IMR-90 (cell line): Measurements from ENCODE around the gene ULK2. TPM values are rescaled to one million over a fixed set of nuclear protein-coding genes. Genes with fewer than 3 reads are reported as not detected.

Experiments used
- ATAC-seq: fragments of 200-7000 bp; cut with Tn5 transposase; 2 replicates; pipeline ENCODE4 v1.9.1; 2020; ENCODE audit warnings: low read depth, mild to moderate bottlenecking, moderate library complexity
- BruUV-seq: library from RNA; stranded (reverse); fragments of 400-500 nt; replicated peaks from 2 replicates; lab custom pipeline; 2021; lab: Mats Ljungman, UMichigan
- CTCF ChIA-PET: fragments of 300-600 bp; formaldehyde crosslinking; extraction: SDS; loops from one replicate; lab custom pipeline; 2021; ENCODE audit warnings: antibody characterized with exemption; lab: Yijun Ruan, JAX
- POLR2A ChIA-PET: fragments of 300-600 bp; sonication (Branson Sonifier 250); formaldehyde crosslinking; loops from one replicate; lab custom pipeline; 2022; ENCODE audit warnings: antibody characterized with exemption; ENCODE audit not compliant: unreplicated experiment; lab: Charles Lee
- DNase-seq: peaks from one replicate; pipeline ENCODE4 v3.0.0; 2013
- H2AFZ ChIP-seq: replicated peaks from 2 replicates; pipeline ENCODE3; 2013; ENCODE audit warnings: low read length, mild to moderate bottlenecking; ENCODE audit not compliant: poor library complexity
- H2AK5ac ChIP-seq: 2 replicates; pipeline ENCODE4 v1.6.1; 2013; ENCODE audit warnings: low read depth, low read length, inconsistent platforms
- H2AK9ac ChIP-seq: replicated peaks from 2 replicates; pipeline ENCODE3; 2013; ENCODE audit warnings: mild to moderate bottlenecking, low read depth, low read length, moderate library complexity; ENCODE audit not compliant: poor library complexity
- H2BK120ac ChIP-seq: 2 replicates; pipeline ENCODE4 v1.6.1; 2013; ENCODE audit warnings: low read depth, low read length, inconsistent platforms
- H2BK15ac ChIP-seq: 3 replicates; pipeline ENCODE4 v1.6.1; 2013; ENCODE audit warnings: low read depth, low read length, inconsistent platforms
- H2BK20ac ChIP-seq: 2 replicates; pipeline ENCODE4 v1.6.1; 2013; ENCODE audit warnings: low read depth, mild to moderate bottlenecking, inconsistent platforms, low read length, moderate library complexity
- H2BK5ac ChIP-seq: 2 replicates; pipeline ENCODE4 v1.6.1; 2013; ENCODE audit warnings: mild to moderate bottlenecking, low read depth, low read length, inconsistent platforms; ENCODE audit not compliant: poor library complexity, severe bottlenecking
- H3K14ac ChIP-seq: replicated peaks from 2 replicates; pipeline ENCODE4 v1.6.1; 2013; ENCODE audit warnings: low read depth, low read length, inconsistent platforms
- H3K18ac ChIP-seq: 2 replicates; pipeline ENCODE4 v1.6.1; 2013; ENCODE audit warnings: low read depth, low read length, control low read depth
- H3K23ac ChIP-seq: 2 replicates; pipeline ENCODE4 v1.6.1; 2013; ENCODE audit warnings: low read depth, low read length, inconsistent platforms
- H3K27ac ChIP-seq: 2 replicates; pipeline ENCODE4 v1.5.1; 2013; ENCODE audit warnings: mild to moderate bottlenecking, control low read depth, low read length; ENCODE audit not compliant: insufficient read depth
- H3K27me3 ChIP-seq: 2 replicates; pipeline ENCODE4 v1.6.1; 2013; ENCODE audit warnings: low read length; ENCODE audit not compliant: control insufficient read depth, insufficient read depth
- H3K36me3 ChIP-seq: 2 replicates; pipeline ENCODE4 v1.6.1; 2013; ENCODE audit warnings: low read length, mixed read lengths; ENCODE audit not compliant: control insufficient read depth, insufficient read depth
- H3K4ac ChIP-seq: 2 replicates; pipeline ENCODE4 v1.6.1; 2013; ENCODE audit warnings: low read depth, low read length, inconsistent platforms
- H3K4me1 ChIP-seq: 2 replicates; pipeline ENCODE4 v1.6.1; 2013; ENCODE audit warnings: low read length, mixed read lengths; ENCODE audit not compliant: control insufficient read depth, insufficient read depth
- H3K4me2 ChIP-seq: 2 replicates; pipeline ENCODE4 v1.6.1; 2013; ENCODE audit warnings: low read depth, mild to moderate bottlenecking, control low read depth, low read length, moderate library complexity
- H3K4me3 ChIP-seq: 2 replicates; pipeline ENCODE4 v1.5.1; 2013; ENCODE audit warnings: low read depth, mild to moderate bottlenecking, control low read depth, low read length, moderate library complexity; ENCODE audit not compliant: insufficient read depth
- H3K56ac ChIP-seq: 2 replicates; pipeline ENCODE4 v1.6.1; 2013; ENCODE audit warnings: low read length, inconsistent platforms; ENCODE audit not compliant: insufficient read depth; ENCODE audit errors: extremely low read depth
- H3K79me1 ChIP-seq, 2 experiments: 2 replicates each; pipeline ENCODE4 v1.6.1; 2013; ENCODE audit warnings: low read length in 2 of 2, inconsistent platforms in 1 of 2, low read depth in 1 of 2
- H3K9ac ChIP-seq: 2 replicates; pipeline ENCODE4 v1.6.1; 2013; ENCODE audit warnings: low read depth, low read length, control low read depth
- H3K9me1 ChIP-seq: 2 replicates; pipeline ENCODE4 v1.6.1; 2013; ENCODE audit warnings: low read length, inconsistent platforms; ENCODE audit not compliant: insufficient read depth
- H3K9me3 ChIP-seq: 2 replicates; pipeline ENCODE4 v1.6.1; 2013; ENCODE audit warnings: low read length; ENCODE audit not compliant: control insufficient read depth, insufficient read depth
- H4K20me1 ChIP-seq: 2 replicates; pipeline ENCODE4 v1.6.1; 2013; ENCODE audit warnings: low read length, inconsistent platforms; ENCODE audit not compliant: insufficient read depth
- H4K5ac ChIP-seq: 2 replicates; pipeline ENCODE4 v1.6.1; 2013; ENCODE audit warnings: mild to moderate bottlenecking, low read depth, low read length, control low read depth
- H4K8ac ChIP-seq, 2 experiments: 2 replicates each; pipeline ENCODE4 v1.6.1; 2013; ENCODE audit warnings: low read depth in 2 of 2, low read length in 2 of 2, control low read depth in 1 of 2, inconsistent platforms in 1 of 2
- H4K91ac ChIP-seq: 2 replicates; pipeline ENCODE4 v1.6.1; 2013; ENCODE audit warnings: low read depth, low read length, inconsistent platforms; ENCODE audit not compliant: insufficient read depth
- CEBPB ChIP-seq: IDR thresholded peaks from 2 replicates; pipeline ENCODE4 v1.6.1; 2012; ENCODE audit warnings: low read depth, low read length, improper control_type of control experiment
- FOS ChIP-seq: fragments of 150-350 bp; IDR thresholded peaks from 2 replicates; pipeline ENCODE4 v1.6.1; 2016; ENCODE audit warnings: low read depth, low read length
- MAFK ChIP-seq: IDR thresholded peaks from 2 replicates; pipeline ENCODE4 v1.6.1; 2012; ENCODE audit warnings: low read depth, low read length, improper control_type of control experiment
- MAZ ChIP-seq: IDR thresholded peaks from 2 replicates; pipeline ENCODE4 v1.6.1; 2012; ENCODE audit warnings: low read depth, mild to moderate bottlenecking, low read length, improper control_type of control experiment, moderate library complexity, borderline replicate concordance
- POLR2A ChIP-seq: IDR thresholded peaks from 2 replicates; pipeline ENCODE4 v1.6.1; 2012; ENCODE audit warnings: mild to moderate bottlenecking, low read depth, low read length
- RAD21 ChIP-seq: IDR thresholded peaks from 2 replicates; pipeline ENCODE4 v1.6.1; 2012; ENCODE audit warnings: low read length, improper control_type of control experiment
- USF2 ChIP-seq: fragments of 150-350 bp; IDR thresholded peaks from 2 replicates; pipeline ENCODE4 v1.6.1; 2017; ENCODE audit warnings: mild to moderate bottlenecking, antibody characterized with exemption, low read length, low read depth
- WGBS, 2 experiments: methylation state at CpG; one replicate each; pipeline versions ENCODE4 v1.1.5 to v1.1.7; 2013; ENCODE audit warnings: missing lambda C conversion rate in 2 of 2; ENCODE audit not compliant: insufficient read length in 1 of 2; ENCODE audit errors: extremely low coverage in 2 of 2; 5-methylcytosine and 5-hydroxymethylcytosine counted together
- dilution Hi-C: fragments of 300-500 bp; cut with HindIII; formaldehyde crosslinking; loops from one replicate; pipeline ENCODE4 v1.14.3; 2018; ENCODE audit warnings: low sequenced_read_pairs; ENCODE audit not compliant: unreplicated experiment
- in situ Hi-C: fragments of 300-500 bp; cut with MboI; formaldehyde crosslinking; loops from 3 replicates; pipeline ENCODE4 v1.14.3; 2019; ENCODE audit warnings: low sequenced_read_pairs, inconsistent platforms, mixed read lengths
- intact Hi-C: fragments of 100-400 bp; cut with micrococcal nuclease; formaldehyde crosslinking; loops from 2 replicates; pipeline ENCODE4 v1.10.0; 2022
- polyA plus RNA-seq, 3 experiments: library from polyadenylated mRNA; depleted of rRNA; stranded (reverse); fragments of >200 nt; gene quantifications; 2 replicates each; pipeline ENCODE4 v1.2.3, GENCODE V29; 2012; ENCODE audit warnings: low replicate concordance in 1 of 3
- total RNA-seq: library from RNA; depleted of rRNA; stranded (reverse); fragments of >200 nt; gene quantifications from 2 replicates; pipeline ENCODE4 v1.2.3, GENCODE V29; 2012
- TF ChIP-seq, protein P1 (sequence below): fragments of 150-350 bp; IDR thresholded peaks from 2 replicates; pipeline ENCODE4 v1.6.1; 2016; ENCODE audit warnings: low read depth, mild to moderate bottlenecking, low read length, moderate library complexity, borderline replicate concordance

ULK2 gene
- total and polyA plus RNA-seq, 2 of the 4 experiments (the other 2 are of a cell fraction) = 8.9 to 10.8 TPM

DNA sequence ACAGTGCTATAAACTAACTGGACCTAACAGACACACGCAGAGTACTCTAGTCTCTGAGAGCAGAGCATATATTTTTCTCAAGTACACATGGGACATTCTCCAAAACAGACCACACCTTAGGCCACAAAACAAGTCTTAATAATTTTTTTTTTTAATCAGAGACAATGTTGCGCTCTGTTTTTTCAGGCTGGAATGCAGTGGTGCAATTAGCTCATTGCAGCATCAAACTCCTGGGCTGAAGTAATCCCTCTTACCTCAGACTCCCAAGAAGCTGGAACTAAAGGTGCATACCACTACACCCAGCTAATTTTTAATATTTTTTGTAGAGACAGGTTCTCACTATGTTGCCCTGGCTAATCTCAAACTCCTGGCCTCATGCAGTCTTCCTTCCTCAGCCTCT is 37.7 kb downstream of the ULK2 start:
- no peaks in the 10 kb centered on the region for H3K9me3 ChIP-seq
- ChIA-PET POLR2A (interaction anchor here (0.6 kb wide), 1 partner anchor 50 kb away, joined by 4 read pairs; no protein-coding TSS in a partner anchor), CTCF (no interaction called here)
- H3K9me1 ChIP-seq = no peaks in the 10 kb centered on the region
- H3K27me3 ChIP-seq = no peaks in the 10 kb centered on the region
- BruUV-seq = no TSS peak
- no peak overlapping the region for H4K91ac ChIP-seq
- H3K4me3 ChIP-seq = no peak overlapping the region
- H2AFZ ChIP-seq = no peak overlapping the region
- H3K36me3 ChIP-seq = peaks cover 14% of the 10 kb centered on the region
- TF ChIP-seq POLR2A (no peak), FOS (no peak), CEBPB (no peak), USF2 (no peak), MAZ (no peak), RAD21 (no peak), MAFK (no peak)
- TF ChIP-seq, protein P1, sequence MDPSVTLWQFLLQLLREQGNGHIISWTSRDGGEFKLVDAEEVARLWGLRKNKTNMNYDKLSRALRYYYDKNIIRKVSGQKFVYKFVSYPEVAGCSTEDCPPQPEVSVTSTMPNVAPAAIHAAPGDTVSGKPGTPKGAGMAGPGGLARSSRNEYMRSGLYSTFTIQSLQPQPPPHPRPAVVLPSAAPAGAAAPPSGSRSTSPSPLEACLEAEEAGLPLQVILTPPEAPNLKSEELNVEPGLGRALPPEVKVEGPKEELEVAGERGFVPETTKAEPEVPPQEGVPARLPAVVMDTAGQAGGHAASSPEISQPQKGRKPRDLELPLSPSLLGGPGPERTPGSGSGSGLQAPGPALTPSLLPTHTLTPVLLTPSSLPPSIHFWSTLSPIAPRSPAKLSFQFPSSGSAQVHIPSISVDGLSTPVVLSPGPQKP = no peak
- H2BK120ac ChIP-seq = no peak overlapping the region
- H3K27ac ChIP-seq = no peak overlapping the region
- no peak overlapping the region for H3K14ac ChIP-seq
- in situ Hi-C loops = no loop called here
- no peak overlapping the region for H4K8ac ChIP-seq
- no CpG with 5 or more reads among the region's 2 CpGs for WGBS, 2 experiments
- H3K79me1 ChIP-seq = no peaks in the 10 kb centered on the region
- no peak overlapping the region for H2AK9ac ChIP-seq
- DNase-seq (no peak), ATAC-seq (no peak)
- no peak overlapping the region for H3K9ac ChIP-seq
- H4K20me1 ChIP-seq = no peaks in the 10 kb centered on the region
- no peak overlapping the region for H3K4ac ChIP-seq
- H3K4me1 ChIP-seq = no peaks in the 10 kb centered on the region
- no peak overlapping the region for H2BK5ac ChIP-seq
- dilution Hi-C loops = no loop called here
- no peak overlapping the region for H3K4me2 ChIP-seq
- no peak overlapping the region for H3K56ac ChIP-seq
- H2BK20ac ChIP-seq = no peak overlapping the region
- no peak overlapping the region for H3K23ac ChIP-seq
- H3K18ac ChIP-seq = no peak overlapping the region
- no peak overlapping the region for H2BK15ac ChIP-seq
- H2AK5ac ChIP-seq = no peak overlapping the region
- H4K5ac ChIP-seq = no peak overlapping the region
- intact Hi-C loops = no loop called here
